ENCODE data around the gene EIF5.
A peak's percentile ranks its signal among the peaks of the same experiment; 100 is the strongest.

EIF5 gene

DNA sequence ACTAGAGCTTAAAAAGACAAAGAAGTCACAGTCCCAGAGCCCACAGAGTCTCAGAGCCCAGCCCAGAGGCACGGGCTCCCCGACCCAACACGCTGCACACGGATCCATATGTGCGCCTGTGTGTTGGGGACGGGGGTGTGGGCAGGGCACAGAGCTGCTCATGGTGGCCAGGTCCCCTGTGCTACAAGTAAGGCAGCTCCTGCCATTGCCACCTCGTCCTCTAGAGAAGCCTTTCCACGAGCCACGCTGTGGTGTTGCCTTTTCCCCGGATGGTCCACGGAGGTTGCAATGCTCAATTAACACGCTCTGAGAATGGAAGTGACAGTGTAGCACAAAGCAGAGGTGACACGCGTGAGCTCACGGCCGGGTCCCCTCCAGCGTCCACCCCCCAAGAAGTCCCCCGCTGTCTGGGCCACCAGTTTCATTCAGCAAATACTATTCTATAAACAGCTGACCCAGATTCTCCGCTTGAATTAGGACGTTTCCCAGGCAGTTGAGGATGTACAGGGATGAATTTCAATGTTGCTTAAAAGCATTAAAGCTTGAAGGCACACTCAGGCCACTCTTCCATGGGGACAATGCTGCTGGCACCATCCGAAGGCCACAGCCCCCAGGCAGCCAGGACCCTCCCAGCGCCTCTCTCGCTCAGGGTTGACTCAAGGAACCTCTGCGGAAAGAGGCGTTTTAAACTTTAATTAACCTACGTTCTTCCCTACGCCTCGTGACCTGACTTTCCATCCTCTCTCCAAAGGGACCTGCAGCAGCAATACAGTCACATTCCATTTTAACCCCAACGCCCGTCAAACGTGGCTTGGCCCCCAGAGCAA, 22.7 kb upstream of the EIF5 start:
- no peak for DNase-seq

DNA sequence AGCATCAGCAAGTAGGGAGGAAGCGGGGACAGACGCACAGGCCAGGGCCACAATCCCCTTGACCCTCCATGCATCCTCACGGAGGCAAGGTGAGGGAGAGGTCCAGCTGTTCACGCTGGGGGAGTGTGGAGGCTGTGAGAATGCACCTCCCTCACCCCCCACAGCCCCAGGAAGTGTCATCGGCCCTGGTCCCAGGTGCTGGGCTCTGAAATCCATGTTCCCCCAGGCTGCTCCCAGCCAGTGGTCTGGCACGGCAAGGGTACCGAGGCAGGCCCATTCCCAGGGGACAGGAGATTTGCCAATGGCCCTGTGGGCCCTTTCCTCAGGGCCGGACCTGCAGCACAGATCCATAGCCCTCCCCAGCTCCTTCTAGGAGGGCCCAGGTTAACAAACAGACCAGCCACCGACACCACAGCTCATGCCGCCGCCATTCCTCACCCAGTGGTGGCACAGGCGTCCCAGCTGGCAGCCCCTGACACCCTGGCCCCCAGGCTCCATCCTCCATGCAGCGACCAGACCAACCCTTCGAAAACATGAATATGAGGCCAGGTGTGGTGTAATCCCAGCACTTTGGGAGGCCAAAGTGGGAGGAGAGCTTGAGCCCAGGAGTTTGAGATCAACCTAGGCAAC, 21.9 kb upstream of the EIF5 start:
- no peak for DNase-seq

DNA sequence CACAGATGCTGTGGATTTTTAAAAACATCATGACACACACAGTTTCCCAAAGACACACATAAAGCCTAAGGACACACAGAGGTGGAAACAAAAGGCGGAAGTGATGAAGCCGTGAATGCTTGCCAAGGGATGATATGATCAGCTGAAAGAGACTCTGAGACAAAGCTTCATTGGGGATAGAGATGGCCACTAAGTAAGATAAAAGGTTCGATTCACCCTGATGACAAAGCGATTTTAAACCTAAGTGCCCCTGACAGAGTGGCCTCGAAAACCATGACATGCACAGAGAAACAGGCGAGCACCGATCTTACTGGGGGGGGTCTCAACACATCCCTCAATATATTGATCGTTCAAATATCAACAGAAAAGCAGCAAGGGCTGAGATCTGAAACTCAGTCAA, 20.3 kb upstream of the EIF5 start:
- DNase-seq: no peak

DNA sequence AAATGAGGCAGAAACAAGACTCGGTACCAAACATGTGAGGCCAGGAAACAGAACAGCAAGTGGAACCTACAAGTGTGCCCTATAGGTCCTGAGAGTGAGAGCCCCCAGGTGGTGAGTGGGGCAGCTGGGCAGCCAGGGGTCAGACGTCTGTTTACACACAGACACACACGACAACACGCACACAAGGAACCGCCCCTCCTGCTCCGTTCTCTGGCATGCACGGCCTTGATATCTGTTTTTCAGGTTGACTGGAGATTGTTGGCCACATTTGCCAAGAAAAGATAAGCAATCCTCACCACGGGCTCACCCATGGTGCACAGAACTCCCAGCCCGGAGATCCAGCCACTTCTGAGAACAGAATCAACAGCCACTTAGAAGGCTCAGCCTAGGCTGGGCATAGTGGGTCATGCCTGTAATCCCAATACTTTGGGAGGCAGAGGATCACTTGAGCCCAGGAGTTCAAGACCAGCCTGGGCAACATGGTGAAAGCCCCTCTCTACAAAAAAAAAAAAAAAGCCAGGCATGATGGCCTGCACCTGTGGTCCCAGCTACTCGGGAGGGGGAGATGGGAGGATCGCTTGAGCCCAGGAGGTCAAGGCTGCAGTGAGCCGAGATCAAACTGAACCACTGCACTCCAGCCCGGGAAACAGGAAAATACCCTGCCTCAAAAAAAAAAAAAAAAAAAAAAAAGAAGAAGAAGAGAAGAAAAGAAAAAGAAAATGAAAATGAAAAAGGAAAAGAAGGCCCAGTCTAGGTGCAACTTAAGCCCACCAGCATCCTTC, 19.4 kb upstream of the EIF5 start:
- DNase-seq: no peak

DNA sequence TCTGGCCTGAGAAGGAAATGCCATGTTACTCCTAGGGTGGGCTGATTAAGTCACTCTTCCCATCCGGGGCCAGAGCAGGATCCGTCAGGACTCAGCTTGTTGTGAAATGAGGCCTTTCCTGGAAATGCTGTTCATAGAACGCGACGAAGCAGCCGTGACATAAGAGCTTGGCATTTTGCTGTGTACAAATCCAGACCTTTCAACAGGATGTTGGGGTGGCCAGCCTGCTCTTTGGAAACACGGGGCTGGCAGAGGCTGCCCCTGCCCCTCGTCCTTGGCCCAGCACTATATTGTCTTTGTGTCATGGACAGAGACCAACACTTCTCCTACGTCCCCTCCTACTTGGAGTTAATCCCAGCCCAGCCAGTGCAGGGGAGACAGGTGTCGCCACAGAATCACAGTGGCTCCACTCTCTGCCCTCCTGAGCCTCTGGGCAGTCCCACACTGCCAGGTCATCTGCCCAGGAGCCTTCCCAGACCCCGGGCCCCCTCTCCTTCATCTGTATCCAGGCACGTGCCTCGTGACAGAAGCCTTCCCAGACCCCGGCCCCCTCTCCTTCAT, 18.6 kb upstream of the EIF5 start:
- DNase-seq: no peak

DNA sequence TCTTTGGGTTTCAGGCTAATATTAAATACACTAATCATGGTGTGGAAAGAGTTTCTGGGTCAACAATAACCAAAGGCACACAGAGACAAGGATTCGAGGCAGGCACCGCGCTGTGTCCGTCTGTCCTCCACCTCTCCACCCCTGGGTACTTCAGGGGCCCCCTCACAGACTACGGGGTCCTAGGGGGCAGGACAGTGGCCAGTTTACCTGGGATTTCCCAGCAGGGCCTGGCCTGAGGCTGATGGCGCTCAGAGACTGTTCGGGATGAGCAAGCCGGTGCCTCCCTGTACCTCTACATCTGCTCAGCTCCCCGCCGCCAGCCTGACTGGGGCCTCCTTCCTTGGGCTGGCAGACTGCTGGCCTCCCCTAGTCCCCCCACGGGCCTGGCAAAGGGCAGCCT, 18.1 kb upstream of the EIF5 start:
- no peak for DNase-seq

DNA sequence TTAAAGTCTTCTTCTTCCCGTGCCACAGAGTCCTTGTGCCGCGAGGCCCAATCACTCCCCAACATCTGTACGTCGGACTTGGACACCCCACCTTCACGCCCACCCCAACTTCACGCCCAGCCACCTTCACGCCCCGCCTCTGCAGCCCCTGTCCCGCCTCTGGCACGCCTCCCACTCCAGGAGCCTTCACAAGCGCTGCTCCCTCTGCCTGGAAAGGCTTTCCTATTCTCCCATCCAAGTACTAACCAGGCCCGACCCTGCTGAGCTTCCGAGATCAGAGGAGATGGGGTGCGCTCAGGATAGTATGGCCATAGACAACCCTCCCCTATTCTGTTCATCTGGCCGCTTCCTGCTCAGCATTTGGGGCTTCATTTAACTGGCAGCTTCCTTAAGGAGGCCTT, 17.3 kb upstream of the EIF5 start:
- DNase-seq: no peak

DNA sequence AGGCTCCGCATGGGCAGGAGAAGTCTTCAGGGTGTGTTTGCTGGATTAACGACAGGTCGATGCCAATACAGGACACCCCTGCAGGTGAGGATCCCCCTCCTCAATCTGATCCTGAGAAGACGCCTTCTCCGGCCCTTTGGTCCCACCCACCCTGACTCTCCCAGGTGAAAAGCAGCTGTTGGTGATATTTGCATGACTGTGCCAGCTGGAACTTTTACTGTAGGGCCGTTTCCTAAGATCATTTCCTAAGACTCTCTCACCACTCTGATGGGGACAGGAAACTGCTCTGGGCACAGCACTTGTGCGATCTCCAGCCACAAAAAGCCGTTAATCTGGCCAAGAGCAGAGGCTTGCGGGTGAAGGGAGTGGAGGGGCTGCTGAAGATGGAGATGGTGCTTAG, 16.8 kb upstream of the EIF5 start:
- DNase-seq: peak; percentile 67 to 83

DNA sequence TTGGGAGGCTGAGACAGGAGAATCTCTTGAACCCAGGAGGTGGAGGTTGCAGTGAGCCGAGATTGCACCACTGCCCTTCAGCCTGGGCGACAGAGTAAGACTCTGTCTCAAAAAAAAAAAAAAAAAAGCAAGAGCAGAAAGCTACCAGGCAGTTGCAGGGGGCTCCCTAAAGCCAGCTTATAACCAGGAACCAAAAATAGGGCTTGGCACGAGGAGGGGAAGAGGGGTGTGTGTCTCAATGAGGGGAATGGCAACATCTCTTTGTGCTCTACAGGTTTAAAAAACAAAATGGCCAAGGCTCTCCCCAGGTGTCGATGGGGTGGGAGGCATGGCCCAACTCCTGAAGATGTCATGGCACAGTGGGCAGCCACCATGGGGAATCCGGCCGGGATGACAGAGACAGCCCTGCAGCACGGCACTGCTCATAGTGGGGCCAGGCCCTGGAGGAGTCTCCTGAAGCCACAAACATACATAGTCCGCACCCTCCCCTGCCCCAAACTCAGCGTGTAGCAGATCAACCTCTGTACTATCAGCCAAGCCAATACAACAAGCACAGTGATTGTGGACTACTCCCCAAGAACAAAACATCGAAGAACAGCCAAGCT, 16.0 kb upstream of the EIF5 start:
- DNase-seq: no peak

DNA sequence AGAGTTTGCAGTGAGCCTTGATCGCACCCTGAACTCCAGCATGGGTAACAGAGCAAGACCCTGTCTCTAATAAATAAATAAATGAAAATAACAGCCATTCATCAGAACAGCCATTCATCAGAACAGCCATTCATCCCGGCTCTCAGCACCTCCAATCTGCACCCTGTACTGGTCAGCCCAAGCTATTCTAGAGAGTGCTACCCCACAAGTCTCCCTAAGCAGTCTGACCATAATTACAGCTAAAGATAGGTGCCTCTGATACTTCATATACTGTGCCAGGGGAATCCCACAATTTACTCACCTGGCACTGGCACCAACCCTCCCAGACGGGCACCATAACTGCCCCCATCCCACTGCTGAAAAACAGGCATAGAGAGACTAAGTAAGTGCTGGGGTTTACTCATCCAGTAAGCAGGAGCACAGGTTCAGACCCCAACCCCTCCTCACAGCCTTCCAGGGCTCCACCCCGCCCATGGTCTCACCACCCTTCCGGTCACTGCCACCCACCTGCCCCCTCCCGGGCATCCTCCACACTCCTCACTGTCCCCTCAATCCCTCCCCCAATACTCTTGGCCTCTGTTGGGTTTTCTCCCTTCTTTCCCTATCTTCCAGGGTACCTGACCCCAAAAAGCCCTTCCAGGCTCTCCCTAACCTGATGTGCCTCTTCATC, 15.2 kb upstream of the EIF5 start:
- DNase-seq: no peak

DNA sequence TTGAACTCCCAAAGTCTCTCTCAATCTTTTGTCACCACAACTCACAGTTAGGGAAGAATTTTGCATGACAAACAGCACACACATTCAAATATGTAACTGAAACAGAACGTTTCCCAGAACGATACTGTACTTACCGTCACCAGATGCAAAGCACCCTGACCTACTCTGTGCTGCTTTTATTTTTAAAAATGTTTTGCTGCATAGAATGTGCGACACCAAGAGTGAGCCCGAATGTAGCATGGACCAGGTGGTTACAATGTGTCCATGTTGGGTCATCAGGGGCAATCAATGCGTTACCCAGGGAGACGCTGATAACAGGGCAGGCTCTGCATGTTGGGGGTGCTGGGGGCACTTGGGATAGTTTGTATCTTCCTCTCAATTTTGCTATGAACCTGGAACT, 14.6 kb upstream of the EIF5 start:
- DNase-seq: no peak

DNA sequence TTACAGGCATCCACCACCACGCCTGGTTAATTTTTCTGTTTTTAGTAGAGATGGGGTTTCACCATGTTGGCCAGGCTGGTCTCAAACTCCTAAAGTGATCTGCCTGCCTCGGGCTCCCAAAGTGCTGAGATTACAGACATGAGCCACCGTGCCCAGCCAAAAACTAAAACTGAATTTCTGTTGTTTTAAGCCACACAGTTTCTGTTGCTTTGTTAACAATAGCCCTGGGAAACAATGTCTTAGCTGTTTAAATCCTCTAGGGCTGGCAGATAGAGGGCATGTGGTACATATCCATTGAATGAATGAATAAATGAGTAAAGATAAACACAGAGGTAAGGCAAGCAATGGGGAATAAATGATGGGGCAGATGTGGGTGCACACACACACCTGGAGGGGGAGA, 8.0 kb upstream of the EIF5 start:
- no peak for DNase-seq

DNA sequence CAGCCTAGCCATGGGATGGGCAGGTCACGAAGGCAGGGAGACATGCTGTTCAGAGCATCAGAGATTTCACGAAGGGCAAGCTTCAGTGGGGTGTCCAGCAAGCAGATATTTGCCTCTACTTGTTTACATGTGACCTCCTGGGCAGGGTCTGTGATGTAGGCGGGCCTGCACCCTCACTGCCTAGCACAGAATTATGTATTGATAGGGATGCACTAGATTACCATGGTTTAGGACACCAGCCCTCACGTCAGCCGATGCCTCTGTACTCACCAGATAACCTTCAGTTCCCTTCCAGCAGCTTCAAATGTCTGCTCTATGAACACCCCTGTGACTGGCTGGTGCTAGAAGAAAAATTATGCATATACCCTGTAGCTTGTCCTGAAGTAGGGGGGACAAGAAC, 5.1 kb upstream of the EIF5 start:
- no peak for DNase-seq

DNA sequence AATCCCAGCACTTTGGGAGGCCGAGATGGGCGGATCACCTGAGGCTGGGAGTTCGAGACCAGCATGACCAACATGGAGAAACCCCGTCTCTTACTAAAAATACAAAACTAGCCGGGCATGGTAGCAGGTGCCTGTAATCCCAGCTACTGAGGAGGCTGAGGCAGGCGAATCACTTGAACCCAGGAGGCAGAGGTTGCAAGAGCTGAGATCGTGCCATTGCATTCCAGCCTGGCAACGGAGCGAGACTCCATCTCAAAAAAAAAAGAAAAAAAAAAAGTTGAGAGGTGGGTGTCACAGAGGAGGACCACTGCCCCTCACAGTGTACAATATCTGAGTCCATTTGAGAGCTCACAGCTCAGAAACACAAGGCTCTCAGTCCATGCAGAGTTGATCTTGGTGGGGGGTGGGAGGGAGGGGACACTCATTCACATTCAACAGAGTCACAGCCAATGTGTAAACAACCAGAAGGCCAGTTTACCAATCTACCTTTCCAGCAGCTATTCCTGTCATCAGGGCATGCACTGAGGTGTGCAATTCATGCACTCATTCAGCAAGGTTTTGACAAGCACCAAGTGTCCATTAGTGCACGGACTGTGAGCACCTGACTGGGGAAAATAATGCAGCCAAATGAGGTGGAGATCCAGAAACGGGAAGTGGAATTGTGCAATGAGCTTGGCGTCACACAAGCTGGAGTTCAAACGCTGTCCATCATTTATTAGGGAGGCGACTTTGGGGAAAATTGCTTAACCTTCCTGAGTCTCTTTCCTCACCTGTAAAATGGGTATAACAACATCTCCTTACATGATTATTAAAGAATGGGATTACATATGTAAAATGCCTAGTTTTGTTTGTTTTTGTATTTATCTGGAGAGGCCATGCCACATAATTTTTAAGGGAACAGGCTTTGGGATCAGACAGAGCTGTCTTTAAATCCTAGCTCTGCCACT, 4.4 kb upstream of the EIF5 start:
- peak; percentile 36 to 62 for DNase-seq

DNA sequence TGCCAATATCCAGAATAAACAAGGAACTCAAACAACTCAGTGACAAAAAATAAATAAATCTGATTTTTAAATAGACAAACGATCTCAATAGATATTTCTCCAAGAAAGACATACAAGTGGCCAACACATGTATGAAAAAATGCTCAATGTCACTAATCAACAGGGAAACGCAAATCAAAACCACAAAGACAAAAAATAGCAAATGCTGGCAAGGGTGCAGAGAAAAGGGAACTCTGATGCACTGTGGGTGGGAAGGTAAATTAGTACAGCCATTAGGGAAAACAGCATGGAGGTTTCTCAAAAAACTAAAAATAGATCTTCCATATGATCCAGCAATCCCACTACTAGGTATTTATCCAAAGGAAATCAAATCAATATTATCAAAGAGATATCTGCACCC, 3.5 kb upstream of the EIF5 start:
- peak in 1 of 2 experiments; percentile 28 for DNase-seq

DNA sequence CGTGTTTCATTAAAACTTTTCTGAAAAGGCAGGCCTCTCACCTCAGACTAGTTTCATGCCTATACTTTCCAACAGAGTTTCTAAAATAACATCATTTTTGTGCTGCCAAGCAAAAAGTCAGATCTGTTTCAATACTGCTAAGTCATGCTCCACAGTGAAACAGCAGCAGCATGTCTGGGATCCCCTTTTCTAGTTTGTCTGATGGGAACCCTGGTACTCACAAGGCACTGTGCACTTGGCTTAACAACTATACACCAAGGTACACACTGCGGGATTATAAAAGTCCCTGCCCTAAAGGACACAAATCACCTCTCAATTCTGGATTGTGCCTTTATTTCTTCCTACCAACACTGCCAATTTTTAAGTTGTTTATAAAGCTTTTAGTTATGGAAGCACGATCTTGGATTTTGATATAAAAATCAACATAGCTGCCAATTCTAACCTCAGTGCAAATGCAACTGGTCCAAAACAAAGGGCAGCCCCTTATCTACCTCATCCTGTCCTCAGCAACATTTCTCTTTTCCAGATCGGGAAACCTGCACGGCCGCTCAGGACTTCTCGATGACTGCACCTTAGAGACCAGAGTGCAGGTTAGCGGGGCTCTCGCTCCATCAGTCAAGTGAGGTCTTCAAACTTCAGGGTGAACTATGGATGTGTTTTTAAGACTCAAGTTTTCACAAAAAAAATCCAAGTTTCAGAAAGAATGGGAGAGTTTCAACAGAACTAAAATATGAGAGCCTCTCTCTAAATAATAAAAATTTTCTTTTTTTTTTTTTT, 1.7 kb upstream of the EIF5 start:
- DNase-seq: peak; percentile 9

DNA sequence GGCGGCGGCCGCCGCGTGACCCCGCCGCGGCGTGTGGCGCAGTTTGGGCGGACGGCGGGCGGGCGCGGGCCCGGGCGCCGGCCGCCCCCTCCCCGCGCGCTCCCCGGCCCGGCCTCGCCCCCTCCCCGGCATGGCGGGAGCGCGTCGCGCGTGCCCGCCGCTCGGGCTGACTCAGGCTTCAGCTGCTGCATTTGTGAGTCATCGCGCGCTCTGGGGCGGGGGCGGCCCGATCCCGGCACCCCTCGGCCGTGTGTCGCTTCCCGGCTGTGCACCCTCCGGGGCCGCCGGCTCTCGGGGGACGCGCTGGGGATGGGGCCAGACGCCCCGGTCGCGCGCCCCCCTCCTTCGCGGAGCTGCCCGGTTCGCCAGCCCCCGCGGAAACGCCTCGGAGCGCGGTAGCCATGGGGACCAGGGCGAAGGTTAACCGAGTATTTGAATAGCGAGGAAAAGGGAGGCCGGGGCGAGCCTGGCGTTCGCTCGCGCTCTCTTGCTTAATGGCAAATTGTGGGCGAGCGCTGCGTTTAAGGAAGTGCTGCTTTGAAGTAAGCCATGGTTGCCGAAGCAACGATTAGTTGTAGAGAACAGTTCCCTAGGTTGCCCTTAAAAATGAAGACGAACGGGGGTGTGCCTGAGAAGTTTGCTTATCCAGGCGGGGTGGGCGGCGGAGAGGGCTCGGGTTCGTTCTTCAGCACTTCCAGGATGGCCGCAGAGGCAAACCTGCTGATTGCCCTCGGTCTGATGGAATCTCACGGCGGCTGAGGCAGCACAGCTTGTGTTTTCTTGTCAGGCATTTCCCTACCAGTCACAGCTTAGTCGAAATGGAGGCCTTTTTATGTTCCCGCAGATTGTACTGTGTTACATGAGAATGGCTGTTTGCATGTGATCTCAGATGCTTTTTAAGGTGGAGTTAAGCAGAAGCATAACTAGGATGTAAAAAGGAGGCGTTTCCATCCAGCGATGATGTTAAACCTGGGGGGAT, 896 bp downstream of the EIF5 start:
- DNase-seq: peak; percentile 48 to 60

DNA sequence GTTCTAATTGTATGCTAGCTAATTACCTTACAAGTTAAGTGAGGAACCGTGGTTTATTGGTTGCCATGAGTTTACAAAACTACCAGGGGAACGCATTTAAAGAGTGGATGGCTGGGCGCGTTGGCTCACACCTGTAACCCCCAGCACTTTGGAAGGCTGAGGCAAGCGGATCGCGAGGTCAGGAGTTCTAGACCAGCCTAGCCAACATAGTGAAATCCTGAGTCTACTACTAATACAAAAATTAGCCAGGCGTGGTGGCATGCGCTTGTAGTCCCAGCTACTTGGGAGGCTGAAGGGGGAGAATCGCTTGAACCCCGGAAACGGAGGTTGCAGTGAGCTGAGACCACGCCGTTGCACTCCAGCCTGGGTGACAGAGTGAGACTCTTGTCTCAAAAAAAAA, 2.2 kb downstream of the EIF5 start:
- no peak for DNase-seq

DNA sequence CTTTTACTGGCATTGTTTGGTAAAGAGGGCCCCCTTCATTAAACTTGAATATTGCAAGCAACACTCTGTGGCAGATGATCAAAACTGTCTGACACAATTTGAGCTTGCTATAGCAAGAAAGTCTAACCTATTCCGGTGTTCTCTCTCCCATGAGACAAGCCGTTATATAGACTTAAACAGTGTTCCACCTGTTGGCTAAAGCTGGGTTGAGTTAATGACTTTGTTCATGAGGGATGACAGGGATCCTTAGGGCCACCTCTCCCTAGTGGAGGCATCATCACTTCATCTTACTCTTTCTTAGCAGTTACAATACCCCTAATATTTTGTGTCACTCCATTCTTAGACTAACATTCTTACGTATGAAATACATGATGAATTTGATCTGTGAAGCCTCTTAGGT, 3.8 kb downstream of the EIF5 start:
- no peak for DNase-seq

Data from Kasumi-1 (cell line).